HepG2 (cell line): ENCODE results near the gene CDKN1C. TPM values are rescaled to one million over a fixed set of nuclear protein-coding genes. Genes with fewer than 3 reads are reported as not detected.
A peak's percentile ranks its signal among the peaks of the same experiment; 100 is the strongest.

Experiments used
- ATAC-seq: fragments of 200-7000 bp; cut with Tn5 transposase; 3 replicates; pipeline ENCODE4 v1.9.1; 2020; ENCODE audit warnings: mild to moderate bottlenecking, moderate library complexity
- BruUV-seq: library from RNA; stranded (reverse); fragments of 400-500 nt; replicated peaks from 2 replicates; lab custom pipeline; 2021; lab: Mats Ljungman, UMichigan
- CTCF ChIA-PET: fragments of 300-600 bp; formaldehyde crosslinking; extraction: SDS; loops from one replicate; lab custom pipeline; 2021; ENCODE audit warnings: low total read pairs, inconsistent platforms, low intra/inter-chr PET ratio; lab: Yijun Ruan, JAX
- POLR2A ChIA-PET: fragments of 350-600 bp; sonication (Branson Sonifier 250); formaldehyde crosslinking; loops from one replicate; lab custom pipeline; 2020; ENCODE audit warnings: antibody characterized with exemption, inconsistent platforms; lab: Yijun Ruan, JAX
- DNase-seq: peaks from one replicate; pipeline ENCODE4 v3.0.0-alpha.2; 2015; ENCODE audit warnings: low spot score
- FAIRE-seq: peaks from 3 replicates; lab custom pipeline; 2011; peaks lifted over from hg19 to GRCh38; lab: Jason Lieb, UNC
- H2AFZ ChIP-seq: one replicate; pipeline ENCODE4 v1.6.1; 2011; ENCODE audit warnings: low read length, inconsistent platforms
- H3K27ac ChIP-seq: fragments of 300-600 bp; 3 replicates; pipeline ENCODE4 v1.8.0; 2011; ENCODE audit warnings: mixed run types, mild to moderate bottlenecking, mixed read lengths, low read length, inconsistent platforms; ENCODE audit not compliant: insufficient read depth; ENCODE audit errors: extremely low read length
- H3K27me3 ChIP-seq, 2 experiments: fragments of 200-600 bp in 1 of 2; 2 replicates in 1 of 2; 3 replicates in 1 of 2; pipeline versions ENCODE4 v1.6.0 to v1.8.0; 2011; ENCODE audit warnings: low read length in 2 of 2, mild to moderate bottlenecking in 2 of 2, moderate library complexity in 2 of 2, inconsistent platforms in 1 of 2; ENCODE audit not compliant: insufficient read depth in 2 of 2, control insufficient read depth in 1 of 2
- H3K36me3 ChIP-seq, 2 experiments: fragments of 200-600 bp in 1 of 2; replicated peaks in 1 of 2; 2 replicates in 1 of 2; 3 replicates in 1 of 2; pipeline versions ENCODE4 v1.5.1 to v1.8.0; 2011; ENCODE audit warnings: low read length in 2 of 2, inconsistent platforms in 1 of 2; ENCODE audit not compliant: insufficient read depth in 2 of 2, control insufficient read depth in 1 of 2
- H3K4me1 ChIP-seq: 2 replicates; pipeline ENCODE4 v1.5.1; 2012; ENCODE audit warnings: low read length, inconsistent platforms; ENCODE audit not compliant: insufficient read depth
- H3K4me2 ChIP-seq: 2 replicates; pipeline ENCODE4 v1.6.0; 2011; ENCODE audit warnings: low read depth, low read length, inconsistent platforms
- H3K4me3 ChIP-seq, 3 experiments: fragments of 200-600 bp in 1 of 3; sonication (generic), shearing (Covaris generic) in 1 of 3; replicated peaks in 1 of 3; 2 replicates each; pipeline ENCODE4 v1.5.1; 2011 to 2016; ENCODE audit warnings: low read length in 3 of 3, inconsistent platforms in 2 of 3, low read depth in 2 of 3, mild to moderate bottlenecking in 2 of 3, control low read depth in 1 of 3, mixed read lengths in 1 of 3; ENCODE audit not compliant: insufficient read depth in 1 of 3
- H3K79me2 ChIP-seq: one replicate; pipeline ENCODE4 v1.6.1; 2011; ENCODE audit warnings: low read length, inconsistent platforms; ENCODE audit not compliant: insufficient read depth
- H3K9ac ChIP-seq: 2 replicates; pipeline ENCODE4 v1.6.0; 2011; ENCODE audit warnings: mild to moderate bottlenecking, low read depth, low read length, inconsistent platforms; ENCODE audit not compliant: insufficient read depth
- H3K9me3 ChIP-seq: 2 replicates; pipeline ENCODE4 v1.5.1; 2012; ENCODE audit warnings: mild to moderate bottlenecking, low read length
- H4K20me1 ChIP-seq: 2 replicates; pipeline ENCODE4 v1.6.0; 2011; ENCODE audit warnings: inconsistent platforms, mild to moderate bottlenecking, low read length, moderate library complexity; ENCODE audit not compliant: insufficient read depth
- ZNF331 ChIP-seq: sonication (generic); formaldehyde crosslinking; IDR thresholded peaks from 2 replicates; pipeline ENCODE4 v1.4.0; 2020; ENCODE audit warnings: missing genetic modification reagents
- ZNF557 ChIP-seq: sonication (generic); formaldehyde crosslinking; IDR thresholded peaks from 2 replicates; pipeline ENCODE4 v1.4.0; 2020; ENCODE audit warnings: missing genetic modification reagents
- ZNF605 ChIP-seq: sonication (generic); formaldehyde crosslinking; IDR thresholded peaks from 2 replicates; pipeline ENCODE4 v1.8.0; 2022; ENCODE audit warnings: mild to moderate bottlenecking, missing genetic modification reagents
- ZNF777 ChIP-seq: sonication (generic); formaldehyde crosslinking; IDR thresholded peaks from 2 replicates; pipeline ENCODE4 v1.4.0; 2020; ENCODE audit warnings: missing genetic modification reagents
- WGBS: methylation state at CpG from one replicate; pipeline ENCODE4 v1.1.6; 2017; ENCODE audit warnings: low lambda C conversion rate; 5-methylcytosine and 5-hydroxymethylcytosine counted together
- in situ Hi-C: cut with HindIII; loops from 2 replicates; pipeline ENCODE4 v1.10.0; 2017; ENCODE audit warnings: low pct_unique_long_range_greater_than_20kb; ENCODE audit not compliant: extremely low pct_ligation_motif_present
- intact Hi-C: fragments of 100-400 bp; cut with micrococcal nuclease; formaldehyde crosslinking; loops from one replicate; pipeline ENCODE4 v1.10.0; 2022; ENCODE audit not compliant: unreplicated experiment
- polyA plus RNA-seq, 8 experiments: library from polyadenylated mRNA; depleted of rRNA in 3 of 8; stranded (reverse) in 7 of 8; unstranded in 1 of 8; fragments of >200 nt; fragmentation: Illumina TruSeq in 4 of 8; extraction: Trizol in 4 of 8; gene quantifications; 2 replicates each; pipeline versions ENCODE4 v1.2.1 to v1.2.3, GENCODE V29; 2011 to 2016; ENCODE audit warnings: low read depth in 4 of 8, missing spikeins in 1 of 8, mixed read lengths in 1 of 8; ENCODE audit not compliant: insufficient read depth in 1 of 8
- total RNA-seq, 5 experiments: library from RNA; depleted of rRNA; stranded (reverse); fragments of >200 nt; fragmentation: Illumina TruSeq; extraction: Trizol; gene quantifications; 2 replicates each; pipeline ENCODE4 v1.2.3, GENCODE V29; 2016; ENCODE audit warnings: low read depth in 1 of 5
- TF ChIP-seq, protein P1 (sequence below): fragments of 450-650 bp; IDR thresholded peaks from 2 replicates; pipeline ENCODE4 v1.6.1; 2016
- TF ChIP-seq, protein P2 (sequence below): IDR thresholded peaks from 2 replicates; pipeline ENCODE4 v1.6.1; 2018; ENCODE audit warnings: missing genetic modification reagents, mild to moderate bottlenecking, missing compliant biosample characterization
- TF ChIP-seq, protein P3 (sequence below): IDR thresholded peaks from 2 replicates; pipeline ENCODE4 v1.6.1; 2016; ENCODE audit warnings: missing compliant biosample characterization, missing genetic modification reagents, borderline replicate concordance

The CDKN1C gene
- total and polyA plus RNA-seq, 2 of the 13 experiments (the other 11 are each of a cell fraction or from before 2014, with no cell fraction given) = not detected

DNA sequence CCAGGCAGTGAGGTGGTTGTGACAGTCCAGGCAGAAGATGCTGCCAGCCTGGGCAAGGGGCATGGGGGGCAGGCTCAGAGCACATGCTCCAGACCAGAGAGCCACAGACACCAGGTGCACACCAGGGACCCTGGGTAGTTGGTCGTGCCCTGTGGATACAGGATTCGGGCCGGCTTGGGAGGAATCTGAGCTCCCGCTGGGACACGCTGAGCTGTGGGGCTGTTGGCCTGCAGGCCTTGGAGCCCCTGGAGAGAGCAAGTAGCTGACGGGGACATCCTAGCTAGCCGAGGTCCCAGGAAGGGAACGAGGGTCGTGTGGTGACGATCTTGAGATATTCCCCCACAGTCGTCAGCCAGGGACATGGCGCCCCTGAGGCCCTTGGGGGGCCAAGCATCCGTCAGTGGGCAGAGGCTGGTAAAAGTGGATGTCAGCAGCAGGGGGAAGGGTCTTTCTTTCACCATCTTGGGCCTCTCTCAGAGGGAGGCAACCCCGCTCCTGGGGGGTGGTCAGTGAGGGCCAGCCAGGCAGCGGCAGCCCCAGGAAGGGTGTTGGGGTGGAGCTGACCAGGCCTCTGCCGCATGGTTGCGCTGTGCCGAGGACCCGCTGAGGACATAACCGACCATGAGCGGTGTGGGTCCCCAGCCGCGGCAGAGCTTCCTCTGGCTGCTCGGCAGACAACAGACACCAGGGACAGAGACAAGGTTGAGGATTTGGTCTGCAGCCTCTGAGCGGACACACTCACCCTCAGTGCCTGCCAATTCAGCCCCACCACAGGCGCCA lies 44.0 kb downstream of the CDKN1C start:
- peaks cover 8 to 88% of the 10 kb centered on the region in 2 experiments for H3K27me3 ChIP-seq
- no peak for TF ChIP-seq ZNF557
- TF ChIP-seq, protein P1, sequence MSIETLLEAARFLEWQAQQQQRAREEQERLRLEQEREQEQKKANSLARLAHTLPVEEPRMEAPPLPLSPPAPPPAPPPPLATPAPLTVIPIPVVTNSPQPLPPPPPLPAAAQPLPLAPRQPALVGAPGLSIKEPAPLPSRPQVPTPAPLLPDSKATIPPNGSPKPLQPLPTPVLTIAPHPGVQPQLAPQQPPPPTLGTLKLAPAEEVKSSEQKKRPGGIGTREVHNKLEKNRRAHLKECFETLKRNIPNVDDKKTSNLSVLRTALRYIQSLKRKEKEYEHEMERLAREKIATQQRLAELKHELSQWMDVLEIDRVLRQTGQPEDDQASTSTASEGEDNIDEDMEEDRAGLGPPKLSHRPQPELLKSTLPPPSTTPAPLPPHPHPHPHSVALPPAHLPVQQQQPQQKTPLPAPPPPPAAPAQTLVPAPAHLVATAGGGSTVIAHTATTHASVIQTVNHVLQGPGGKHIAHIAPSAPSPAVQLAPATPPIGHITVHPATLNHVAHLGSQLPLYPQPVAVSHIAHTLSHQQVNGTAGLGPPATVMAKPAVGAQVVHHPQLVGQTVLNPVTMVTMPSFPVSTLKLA = peak; percentile 48; the same call in 1 of the 2 replicates
- 71% methylated on average over 8 of the region's 26 CpGs for WGBS
- H3K9me3 ChIP-seq = no peaks in the 10 kb centered on the region
- DNase-seq (no peak), FAIRE-seq (no peak), ATAC-seq (no peak)
- no peaks in the 10 kb centered on the region for H3K79me2 ChIP-seq
- no peak overlapping the region for H3K4me3 ChIP-seq
- peaks cover 44% of the 10 kb centered on the region for H3K4me1 ChIP-seq
- POLR2A ChIA-PET = no interaction called here
- peaks cover 7% of the 10 kb centered on the region; the same call in 1 of the 2 replicates for H4K20me1 ChIP-seq
- in situ Hi-C loops (no loop called here), intact Hi-C loops (no loop called here)
- H3K9ac ChIP-seq = no peak overlapping the region
- no peak overlapping the region for H2AFZ ChIP-seq
- no peak overlapping the region for H3K4me2 ChIP-seq
- CTCF ChIA-PET = no interaction called here
- H3K36me3 ChIP-seq = no peaks in the 10 kb centered on the region
- BruUV-seq = no TSS peak
- H3K27ac ChIP-seq = no peak overlapping the region

DNA sequence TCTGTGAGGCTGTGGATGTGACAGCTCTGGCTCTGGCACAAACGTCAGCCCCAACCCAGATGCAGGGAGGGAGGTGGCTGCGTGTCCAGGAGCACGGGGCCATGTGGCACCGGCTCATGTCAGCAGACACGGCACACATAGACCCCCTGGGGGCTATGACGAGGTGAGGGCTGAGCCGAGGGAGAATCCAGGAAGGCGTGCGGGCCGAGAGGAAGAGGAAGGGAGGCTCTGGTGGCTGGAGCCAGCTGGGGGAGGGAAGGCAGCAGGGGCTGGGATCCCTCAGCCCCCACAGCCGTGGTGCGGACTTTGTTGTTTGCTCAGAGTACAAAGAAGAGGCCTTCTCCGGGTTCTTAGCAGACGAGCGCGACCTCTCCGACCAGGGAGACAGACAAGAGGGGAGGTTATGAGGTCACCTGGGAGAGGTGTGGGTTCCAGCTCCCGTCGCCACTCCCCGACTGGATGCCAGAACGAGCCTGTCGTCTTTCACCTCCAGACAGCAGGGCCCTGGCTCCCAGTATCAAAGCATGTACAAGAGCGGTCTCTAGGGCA lies 46.1 kb downstream of the CDKN1C start:
- in situ Hi-C loops = no loop called here
- FAIRE-seq (peak; percentile 30), ATAC-seq (peak; percentile 32), DNase-seq (peak; percentile 38)
- Histone ChIP-seq H2AFZ (no peak overlapping the region), H3K36me3 (no peaks in the 10 kb centered on the region), H4K20me1 (0 out of 2 replicates have a peak, but pooled peaks cover 3% of the 10 kb centered on the region), H3K4me3 (peak overlapping the region in 2 of 3 experiments; percentile 7 to 64; a peak in 4 of 6 replicates), H3K27ac (no peak overlapping the region), H3K27me3 (peaks cover 8 to 89% of the 10 kb centered on the region in 2 experiments; a peak in 4 of 5 replicates), H3K4me2 (peak overlapping the region; percentile 57), H3K9ac (no peak overlapping the region), H3K4me1 (peaks cover 45% of the 10 kb centered on the region), H3K79me2 (no peaks in the 10 kb centered on the region), H3K9me3 (no peaks in the 10 kb centered on the region)
- 3% methylated on average over 7 of the region's 23 CpGs for WGBS
- ChIA-PET CTCF (no interaction called here), POLR2A (interaction anchor here (1.0 to 1.3 kb wide), 2 partner anchors 114 to 140 kb away, joined by 4 to 6 read pairs; partner anchors contain the start of gene KCNQ1OT1)
- intact Hi-C loops = no loop called here
- BruUV-seq = no TSS peak
- 0 out of 2 replicates have a peak, but pooled peaks have one; percentile 47 for TF ChIP-seq ZNF605 (CRISPR knock-in tag)
- 0 out of 2 replicates have a peak, but pooled peaks have one; percentile 42 for TF ChIP-seq ZNF777
- TF ChIP-seq, protein P2, sequence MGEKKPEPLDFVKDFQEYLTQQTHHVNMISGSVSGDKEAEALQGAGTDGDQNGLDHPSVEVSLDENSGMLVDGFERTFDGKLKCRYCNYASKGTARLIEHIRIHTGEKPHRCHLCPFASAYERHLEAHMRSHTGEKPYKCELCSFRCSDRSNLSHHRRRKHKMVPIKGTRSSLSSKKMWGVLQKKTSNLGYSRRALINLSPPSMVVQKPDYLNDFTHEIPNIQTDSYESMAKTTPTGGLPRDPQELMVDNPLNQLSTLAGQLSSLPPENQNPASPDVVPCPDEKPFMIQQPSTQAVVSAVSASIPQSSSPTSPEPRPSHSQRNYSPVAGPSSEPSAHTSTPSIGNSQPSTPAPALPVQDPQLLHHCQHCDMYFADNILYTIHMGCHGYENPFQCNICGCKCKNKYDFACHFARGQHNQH = peak; percentile 65
- 0 out of 2 replicates have a peak, but pooled peaks have one; percentile 22 for TF ChIP-seq ZNF331
- TF ChIP-seq, protein P3, sequence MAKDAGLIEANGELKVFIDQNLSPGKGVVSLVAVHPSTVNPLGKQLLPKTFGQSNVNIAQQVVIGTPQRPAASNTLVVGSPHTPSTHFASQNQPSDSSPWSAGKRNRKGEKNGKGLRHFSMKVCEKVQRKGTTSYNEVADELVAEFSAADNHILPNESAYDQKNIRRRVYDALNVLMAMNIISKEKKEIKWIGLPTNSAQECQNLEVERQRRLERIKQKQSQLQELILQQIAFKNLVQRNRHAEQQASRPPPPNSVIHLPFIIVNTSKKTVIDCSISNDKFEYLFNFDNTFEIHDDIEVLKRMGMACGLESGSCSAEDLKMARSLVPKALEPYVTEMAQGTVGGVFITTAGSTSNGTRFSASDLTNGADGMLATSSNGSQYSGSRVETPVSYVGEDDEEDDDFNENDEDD (CRISPR knock-in tag) = peak; percentile 8; the same call in 1 of the 2 replicates
